ENCODE measurements around the gene RALGAPB. TPM values are rescaled to one million over a fixed set of nuclear protein-coding genes. Genes with fewer than 3 reads are reported as not detected.

The RALGAPB gene
- total RNA-seq, 1 experiment from 2014 or later = 30.4 TPM

DNA sequence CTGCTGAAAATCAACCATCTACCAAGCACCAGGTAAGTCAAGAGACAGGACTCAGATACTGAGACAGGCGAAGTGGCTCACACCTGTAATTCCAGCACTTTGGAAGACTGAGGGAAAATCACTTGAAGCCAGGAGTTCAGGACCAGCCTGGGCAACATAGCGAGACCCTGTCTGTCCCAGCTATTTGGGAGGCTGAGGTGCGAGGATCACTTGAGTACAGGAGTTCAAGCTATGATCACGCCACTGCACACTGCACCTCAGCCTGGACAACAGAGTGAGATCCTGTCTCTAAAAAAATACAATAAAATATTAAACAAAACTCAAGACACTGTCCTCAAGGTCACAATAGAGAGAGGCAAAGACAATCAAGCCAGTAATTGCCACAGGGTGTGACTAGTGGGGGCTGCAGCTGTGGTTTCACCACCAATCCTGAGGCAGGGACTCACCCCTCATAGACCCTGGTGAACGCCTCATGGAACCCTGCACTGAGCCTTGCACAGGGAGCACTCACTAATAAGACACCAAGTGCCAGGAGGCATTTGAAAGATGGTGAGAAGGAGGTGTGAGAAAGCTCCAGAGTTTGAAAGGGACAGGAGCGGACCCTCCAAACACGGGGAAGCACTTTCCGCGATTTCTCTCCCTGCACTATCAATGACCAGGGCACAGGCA is 39.2 kb upstream of the RALGAPB start:
- Histone ChIP-seq H3K4me3 (ENCODE audit: low read length) (peak overlapping the region; percentile 95), H3K27ac (ENCODE audit: low read length) (no peak overlapping the region), H3K79me2 (ENCODE audit: low read length) (peaks cover 67% of the 10 kb centered on the region), H3K4me1 (ENCODE audit: insufficient read depth, low read length) (peaks cover 26% of the 10 kb centered on the region), H4K20me1 (ENCODE audit: low read length) (peaks cover 54% of the 10 kb centered on the region), H3K4me2 (ENCODE audit: low read length) (peak overlapping the region; percentile 96), H3K27me3 (ENCODE audit: low read length) (no peaks in the 10 kb centered on the region), H3K36me3 (ENCODE audit: low read depth, low read length) (peaks cover 55% of the 10 kb centered on the region), H3K9me2 (replicated peaks; ENCODE audit: low read length) (no peaks in the 10 kb centered on the region), H2AFZ (ENCODE audit: low read length) (no peak overlapping the region), H3K9ac (ENCODE audit: low read length) (peak overlapping the region; percentile 99), H3F3A (ENCODE audit: low read length, unreplicated experiment) (no peaks in the 10 kb centered on the region), H3K9me3 (ENCODE audit: low read length) (no peaks in the 10 kb centered on the region)
- ChIA-PET POLR2A (ENCODE audit: unreplicated experiment) (no interaction called here), CTCF (interaction anchor here (0.5 to 0.9 kb wide), 2 partner anchors 14 to 39 kb away, joined by 3 to 4 read pairs; partner anchors contain the start of gene RALGAPB)
- TF ChIP-seq, protein P1, sequence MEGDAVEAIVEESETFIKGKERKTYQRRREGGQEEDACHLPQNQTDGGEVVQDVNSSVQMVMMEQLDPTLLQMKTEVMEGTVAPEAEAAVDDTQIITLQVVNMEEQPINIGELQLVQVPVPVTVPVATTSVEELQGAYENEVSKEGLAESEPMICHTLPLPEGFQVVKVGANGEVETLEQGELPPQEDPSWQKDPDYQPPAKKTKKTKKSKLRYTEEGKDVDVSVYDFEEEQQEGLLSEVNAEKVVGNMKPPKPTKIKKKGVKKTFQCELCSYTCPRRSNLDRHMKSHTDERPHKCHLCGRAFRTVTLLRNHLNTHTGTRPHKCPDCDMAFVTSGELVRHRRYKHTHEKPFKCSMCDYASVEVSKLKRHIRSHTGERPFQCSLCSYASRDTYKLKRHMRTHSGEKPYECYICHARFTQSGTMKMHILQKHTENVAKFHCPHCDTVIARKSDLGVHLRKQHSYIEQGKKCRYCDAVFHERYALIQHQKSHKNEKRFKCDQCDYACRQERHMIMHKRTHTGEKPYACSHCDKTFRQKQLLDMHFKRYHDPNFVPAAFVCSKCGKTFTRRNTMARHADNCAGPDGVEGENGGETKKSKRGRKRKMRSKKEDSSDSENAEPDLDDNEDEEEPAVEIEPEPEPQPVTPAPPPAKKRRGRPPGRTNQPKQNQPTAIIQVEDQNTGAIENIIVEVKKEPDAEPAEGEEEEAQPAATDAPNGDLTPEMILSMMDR (conservative IDR thresholded peaks at IDR 0.05; ENCODE audit: low read depth, low read length) = no peak
- TF ChIP-seq EZH2 (IDR thresholded peaks at IDR 0.05; ENCODE audit: low read length, unreplicated experiment) (no peak), EZH2phosphoT487 (IDR thresholded peaks at IDR 0.05; ENCODE audit: borderline replicate concordance, low read length) (no peak)
- no peak for ATAC-seq
- no peak for DNase-seq
- intact Hi-C loops (cut with micrococcal nuclease) = no loop called here
- no TSS peak for BruUV-seq (replicated peaks)

DNA sequence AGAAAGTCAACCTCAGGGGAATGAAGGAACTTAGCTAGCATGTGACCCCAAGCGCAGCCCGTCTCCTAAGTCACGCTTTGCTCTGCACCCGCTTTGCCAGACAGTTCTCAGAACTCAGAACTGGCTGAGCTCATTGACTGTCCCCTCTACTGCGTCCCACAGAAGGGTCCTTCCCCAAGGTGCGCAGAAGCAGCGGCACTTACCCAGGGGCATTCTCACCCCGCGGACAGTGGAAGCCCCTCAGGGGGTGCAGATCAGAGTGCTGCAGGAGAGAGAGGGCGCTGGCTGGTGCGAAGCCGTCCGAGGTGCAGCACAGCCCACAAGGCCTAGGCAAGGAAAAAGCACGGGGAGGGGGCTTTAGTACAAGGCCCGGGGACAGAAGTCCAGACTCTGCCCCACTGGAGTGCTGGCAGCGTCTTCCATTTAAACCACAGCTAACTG is 38.3 kb upstream of the RALGAPB start:
- Histone ChIP-seq H2AFZ (ENCODE audit: low read length) (no peak overlapping the region), H3F3A (ENCODE audit: low read length, unreplicated experiment) (no peaks in the 10 kb centered on the region), H3K9me3 (ENCODE audit: low read length) (no peaks in the 10 kb centered on the region), H3K36me3 (ENCODE audit: low read depth, low read length) (peaks cover 46% of the 10 kb centered on the region), H3K4me1 (ENCODE audit: insufficient read depth, low read length) (peaks cover 26% of the 10 kb centered on the region), H4K20me1 (ENCODE audit: low read length) (peaks cover 47% of the 10 kb centered on the region), H3K27me3 (ENCODE audit: low read length) (no peaks in the 10 kb centered on the region), H3K9me2 (replicated peaks; ENCODE audit: low read length) (no peaks in the 10 kb centered on the region), H3K27ac (ENCODE audit: low read length) (peak overlapping the region; percentile 56), H3K79me2 (ENCODE audit: low read length) (peaks cover 58% of the 10 kb centered on the region), H3K4me3 (ENCODE audit: low read length) (peak overlapping the region; percentile 95), H3K9ac (ENCODE audit: low read length) (peak overlapping the region; percentile 99), H3K4me2 (ENCODE audit: low read length) (peak overlapping the region; percentile 96)
- ChIA-PET CTCF (interaction anchor here (0.5 to 0.9 kb wide), 3 partner anchors 12 to 39 kb away, joined by 3 to 4 read pairs (median 3); partner anchors contain the start of gene RALGAPB), POLR2A (ENCODE audit: unreplicated experiment) (no interaction called here)
- TF ChIP-seq EZH2 (IDR thresholded peaks at IDR 0.05; ENCODE audit: low read length, unreplicated experiment) = no peak
- TF ChIP-seq, protein P1 (conservative IDR thresholded peaks at IDR 0.05; ENCODE audit: low read depth, low read length) = no peak
- intact Hi-C loops (cut with micrococcal nuclease) = no loop called here
- DNase-seq = no peak
- no TSS peak for BruUV-seq (replicated peaks)
- peak; percentile 42 for ATAC-seq
